Measurements from ENCODE around the gene VEGFA. TPM values are rescaled to one million over a fixed set of nuclear protein-coding genes. Genes with fewer than 3 reads are reported as not detected.

VEGFA gene
- total and polyA plus RNA-seq, 2 of the 8 experiments (the other 6 are each of a cell fraction or from before 2014, with no cell fraction given) = 42.2 to 58.5 TPM

DNA sequence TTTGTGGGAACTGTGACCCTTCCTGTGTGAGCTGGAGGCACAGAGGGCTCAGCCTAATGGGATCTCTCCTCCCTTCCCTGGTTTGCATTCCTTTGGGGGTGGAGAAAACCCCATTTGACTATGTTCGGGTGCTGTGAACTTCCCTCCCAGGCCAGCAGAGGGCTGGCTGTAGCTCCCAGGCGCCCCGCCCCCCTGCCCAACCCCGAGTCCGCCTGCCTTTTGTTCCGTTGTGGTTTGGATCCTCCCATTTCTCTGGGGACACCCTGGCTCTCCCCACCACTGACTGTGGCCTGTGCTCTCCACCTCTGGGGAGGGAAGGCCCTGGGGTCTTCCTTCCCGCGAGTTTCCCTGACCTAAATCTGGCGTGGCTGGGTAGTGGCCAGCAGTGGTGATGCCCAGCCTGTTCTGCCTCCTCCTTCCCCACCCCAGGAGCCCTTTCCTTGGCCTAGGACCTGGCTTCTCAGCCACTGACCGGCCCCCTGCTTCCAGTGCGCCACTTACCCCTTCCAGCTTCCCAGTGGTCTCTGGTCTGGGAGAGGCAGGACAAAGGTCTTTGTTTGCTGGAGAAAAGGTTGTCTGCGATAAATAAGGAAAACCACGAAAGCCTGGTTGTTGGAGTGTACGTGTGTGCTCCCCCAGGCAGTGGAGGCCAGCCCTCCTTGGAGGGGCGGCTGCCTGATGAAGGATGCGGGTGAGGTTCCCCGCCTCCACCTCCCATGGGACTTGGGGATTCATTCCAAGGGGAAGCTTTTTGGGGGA lies 4.9 kb downstream of the VEGFA start (continued):
- TF ChIP-seq ATF2 (IDR thresholded peaks at IDR 0.05; ENCODE audit: low read length) (no peak), POLR2A (IDR thresholded peaks at IDR 0.05; ENCODE audit: control extremely low read depth in 1 of 2, low read depth in 2 of 2, low read length in 2 of 2) (no peak), GTF2F1 (IDR thresholded peaks at IDR 0.05; ENCODE audit: borderline replicate concordance, low read depth, low read length) (no peak), HDAC2 (IDR thresholded peaks at IDR 0.05; ENCODE audit: borderline replicate concordance in 1 of 2, low read depth in 2 of 2, low read length in 2 of 2) (no peak), RFX5 (IDR thresholded peaks at IDR 0.05; ENCODE audit: borderline replicate concordance, low read depth, low read length) (no peak), TEAD4 (IDR thresholded peaks at IDR 0.05; ENCODE audit: low read depth, low read length) (peak; percentile 73), TAF1 (IDR thresholded peaks at IDR 0.05; ENCODE audit: low read depth, low read length) (0 out of 2 replicates have a peak, but pooled peaks have one; percentile 32), KDM4A (IDR thresholded peaks at IDR 0.05; ENCODE audit: low read depth, low read length, severe bottlenecking) (no peak), YY1 (IDR thresholded peaks at IDR 0.05; ENCODE audit: low read depth, low read length) (0 out of 2 replicates have a peak, but pooled peaks have one; percentile 26), CREB1 (IDR thresholded peaks at IDR 0.05) (peak; percentile 31; the same call in 1 of the 2 replicates), BRCA1 (IDR thresholded peaks at IDR 0.05; ENCODE audit: low read depth, low read length) (no peak), SP1 (IDR thresholded peaks at IDR 0.05; ENCODE audit: low read depth, low read length) (peak; percentile 78; the same call in 1 of the 2 replicates), ATF3 (IDR thresholded peaks at IDR 0.05; ENCODE audit: insufficient read depth, low read depth, low read length) (0 out of 2 replicates have a peak, but pooled peaks have one; percentile 19), CTCF (IDR thresholded peaks at IDR 0.05; ENCODE audit: control extremely low read depth in 1 of 3, insufficient read depth in 1 of 3, low read depth in 1 of 3, low read length in 3 of 3) (peak in 2 of 3 experiments; percentile 84 to 86; a peak in 3 of 4 replicates), CHD2 (IDR thresholded peaks at IDR 0.05; ENCODE audit: low read length) (no peak), FOSL1 (IDR thresholded peaks at IDR 0.05; ENCODE audit: insufficient read depth, low read depth, low read length) (no peak), SP4 (IDR thresholded peaks at IDR 0.05; ENCODE audit: low read length) (0 out of 2 replicates have a peak, but pooled peaks have one; percentile 27)
- TF ChIP-seq, protein P1, sequence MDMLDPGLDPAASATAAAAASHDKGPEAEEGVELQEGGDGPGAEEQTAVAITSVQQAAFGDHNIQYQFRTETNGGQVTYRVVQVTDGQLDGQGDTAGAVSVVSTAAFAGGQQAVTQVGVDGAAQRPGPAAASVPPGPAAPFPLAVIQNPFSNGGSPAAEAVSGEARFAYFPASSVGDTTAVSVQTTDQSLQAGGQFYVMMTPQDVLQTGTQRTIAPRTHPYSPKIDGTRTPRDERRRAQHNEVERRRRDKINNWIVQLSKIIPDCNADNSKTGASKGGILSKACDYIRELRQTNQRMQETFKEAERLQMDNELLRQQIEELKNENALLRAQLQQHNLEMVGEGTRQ (IDR thresholded peaks at IDR 0.05; ENCODE audit: low read length) = no peak
